ENCODE measurements around the gene TMEM225B. TPM values are rescaled to one million over a fixed set of nuclear protein-coding genes. Genes with fewer than 3 reads are reported as not detected.

Gene TMEM225B
- total RNA-seq, 1 donor from 2014 or later = 0.52 TPM

DNA sequence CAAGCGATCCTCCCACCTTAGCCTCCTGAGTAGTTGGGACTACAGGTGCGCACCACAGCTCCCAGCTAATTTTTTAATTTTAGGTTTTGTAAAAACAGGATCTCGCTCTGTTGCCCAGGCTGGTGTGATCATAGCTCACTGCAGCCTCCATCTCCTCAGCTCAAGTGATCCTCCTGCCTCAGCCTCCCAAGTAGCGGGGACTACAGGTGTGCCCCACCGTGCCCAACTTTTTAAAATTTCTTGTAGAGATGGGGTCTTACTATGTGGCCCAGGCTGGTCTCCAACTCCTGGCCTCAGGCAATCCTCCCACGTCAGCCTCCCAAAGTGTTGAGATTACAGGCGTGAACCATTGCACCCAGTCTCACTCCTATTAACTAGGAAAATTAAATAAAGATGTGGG, 7.5 kb downstream of the TMEM225B start:
- H3K27me3 ChIP-seq (ENCODE audit: control insufficient read depth in 3 of 3, insufficient read depth in 3 of 3, low read length in 3 of 3) = no peaks in the 10 kb centered on the region
- H3K36me3 ChIP-seq (ENCODE audit: control insufficient read depth in 3 of 3, insufficient read depth in 3 of 3, low read length in 3 of 3) = no peaks in the 10 kb centered on the region
- no peak overlapping the region for H3K27ac ChIP-seq (ENCODE audit: low read depth, low read length)
- no peak overlapping the region for H3K4me3 ChIP-seq (ENCODE audit: low read length in 3 of 3)
- H3K9me3 ChIP-seq (ENCODE audit: control insufficient read depth in 3 of 3, low read length in 3 of 3) = no peaks in the 10 kb centered on the region
- no peak overlapping the region for H3K9ac ChIP-seq (ENCODE audit: low read depth in 1 of 3, low read length in 3 of 3)
- no peaks in the 10 kb centered on the region for H3K4me1 ChIP-seq (ENCODE audit: control insufficient read depth in 3 of 3, insufficient read depth in 3 of 3, low read length in 3 of 3)

DNA sequence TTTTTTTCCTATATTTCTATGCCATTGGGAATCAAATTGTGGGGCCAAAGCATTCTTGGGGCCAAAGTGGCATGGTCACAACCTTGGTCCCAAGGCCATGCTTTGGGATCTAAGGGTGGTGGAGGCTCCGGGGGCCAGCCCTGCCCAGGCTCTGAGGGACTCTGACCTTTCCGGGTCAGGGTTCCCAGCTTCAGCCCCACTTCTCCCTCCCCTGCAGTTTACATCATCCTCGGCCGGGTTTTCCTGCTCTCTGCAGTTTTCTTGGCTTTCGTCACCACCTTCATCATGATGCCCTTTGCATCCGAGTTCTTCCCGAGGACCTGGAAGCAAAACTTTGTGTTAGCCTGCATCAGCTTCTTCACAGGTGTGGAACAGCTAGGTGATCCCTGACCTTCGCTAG, 8.5 kb downstream of the TMEM225B start:
- Histone ChIP-seq H3K27ac (ENCODE audit: low read depth, low read length) (no peak overlapping the region), H3K9ac (ENCODE audit: low read depth in 1 of 3, low read length in 3 of 3) (no peak overlapping the region), H3K4me1 (ENCODE audit: control insufficient read depth in 3 of 3, insufficient read depth in 3 of 3, low read length in 3 of 3) (no peaks in the 10 kb centered on the region), H3K27me3 (ENCODE audit: control insufficient read depth in 3 of 3, insufficient read depth in 3 of 3, low read length in 3 of 3) (no peaks in the 10 kb centered on the region), H3K9me3 (ENCODE audit: control insufficient read depth in 3 of 3, low read length in 3 of 3) (no peaks in the 10 kb centered on the region), H3K4me3 (ENCODE audit: low read length in 3 of 3) (no peak overlapping the region), H3K36me3 (ENCODE audit: control insufficient read depth in 3 of 3, insufficient read depth in 3 of 3, low read length in 3 of 3) (no peaks in the 10 kb centered on the region)

DNA sequence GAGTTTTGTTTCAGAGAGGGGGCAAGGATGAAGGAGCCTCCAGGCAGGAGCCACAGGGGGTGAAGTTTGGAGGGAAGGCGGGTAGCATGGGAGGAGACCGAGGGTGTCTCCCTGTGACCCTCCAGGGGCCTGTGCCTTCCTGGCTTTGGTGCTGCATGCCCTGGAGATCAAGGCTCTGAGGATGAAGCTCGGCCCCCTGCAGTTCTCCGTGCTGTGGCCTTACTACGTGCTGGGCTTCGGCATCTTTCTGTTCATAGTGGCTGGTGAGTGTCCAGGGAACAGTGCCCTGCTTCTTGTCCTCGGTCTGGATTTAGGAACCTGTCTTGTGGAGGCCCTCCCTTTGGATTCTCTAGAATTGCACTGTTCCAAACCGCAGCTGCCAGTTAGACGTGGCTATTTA, 9.5 kb downstream of the TMEM225B start:
- Histone ChIP-seq H3K27me3 (ENCODE audit: control insufficient read depth in 3 of 3, insufficient read depth in 3 of 3, low read length in 3 of 3) (no peaks in the 10 kb centered on the region), H3K4me1 (ENCODE audit: control insufficient read depth in 3 of 3, insufficient read depth in 3 of 3, low read length in 3 of 3) (no peaks in the 10 kb centered on the region), H3K4me3 (ENCODE audit: low read length in 3 of 3) (no peak overlapping the region), H3K36me3 (ENCODE audit: control insufficient read depth in 3 of 3, insufficient read depth in 3 of 3, low read length in 3 of 3) (no peaks in the 10 kb centered on the region), H3K9me3 (ENCODE audit: control insufficient read depth in 3 of 3, low read length in 3 of 3) (no peaks in the 10 kb centered on the region), H3K27ac (ENCODE audit: low read depth, low read length) (no peak overlapping the region), H3K9ac (ENCODE audit: low read depth in 1 of 3, low read length in 3 of 3) (no peak overlapping the region)

DNA sequence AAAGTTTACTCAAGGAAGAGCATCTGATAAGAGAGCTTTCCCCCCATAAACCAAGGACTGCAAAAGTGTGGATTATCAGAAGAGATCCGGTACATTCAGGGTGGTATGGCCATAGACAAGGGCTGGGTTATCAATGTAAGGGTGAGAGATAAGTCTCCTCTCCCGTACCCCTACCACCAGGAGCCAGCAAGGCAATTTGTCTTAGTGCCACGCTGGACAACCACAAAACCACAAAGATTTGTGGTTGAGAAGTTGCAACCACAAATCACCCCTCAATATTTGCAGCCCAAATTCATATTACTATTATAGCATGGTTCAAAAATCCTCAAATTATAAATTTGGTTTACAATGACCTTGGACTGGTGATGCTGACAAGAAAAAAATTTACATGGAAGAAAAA, 16.4 kb downstream of the TMEM225B start:
- Histone ChIP-seq H3K36me3 (ENCODE audit: control insufficient read depth in 3 of 3, insufficient read depth in 3 of 3, low read length in 3 of 3) (peaks cover 6 to 12% (median 10%) of the 10 kb centered on the region in 3 donors), H3K9ac (ENCODE audit: low read depth in 1 of 3, low read length in 3 of 3) (no peak overlapping the region), H3K27me3 (ENCODE audit: control insufficient read depth in 3 of 3, insufficient read depth in 3 of 3, low read length in 3 of 3) (no peaks in the 10 kb centered on the region), H3K27ac (ENCODE audit: low read depth, low read length) (no peak overlapping the region), H3K9me3 (ENCODE audit: control insufficient read depth in 3 of 3, low read length in 3 of 3) (no peaks in the 10 kb centered on the region), H3K4me1 (ENCODE audit: control insufficient read depth in 3 of 3, insufficient read depth in 3 of 3, low read length in 3 of 3) (peaks cover 9 to 16% (median 11%) of the 10 kb centered on the region in 3 donors), H3K4me3 (ENCODE audit: low read length in 3 of 3) (no peak overlapping the region)

DNA sequence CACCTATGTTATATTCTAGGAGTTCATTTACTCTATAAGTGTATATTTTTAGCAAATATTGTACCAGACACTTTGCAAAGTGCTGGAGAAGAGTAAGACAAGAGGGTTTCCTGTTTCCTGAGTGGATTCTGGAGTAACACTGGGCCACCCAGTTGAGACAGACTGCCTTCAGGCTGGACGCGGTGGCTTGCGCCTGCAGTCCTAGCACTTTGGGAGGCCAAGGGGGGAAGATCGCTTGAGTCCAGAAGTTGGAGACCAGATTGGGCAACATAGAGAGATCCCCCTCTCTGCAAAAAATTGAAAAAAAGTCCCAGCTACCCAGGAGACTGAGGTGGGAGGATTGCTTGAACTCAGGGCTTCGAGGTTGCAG, 17.9 kb downstream of the TMEM225B start:
- Histone ChIP-seq H3K9ac (ENCODE audit: low read depth in 1 of 3, low read length in 3 of 3) (peak overlapping the region in 2 of 3 donors; percentile 91 to 98), H3K4me1 (ENCODE audit: control insufficient read depth in 3 of 3, insufficient read depth in 3 of 3, low read length in 3 of 3) (peaks cover 9 to 16% (median 11%) of the 10 kb centered on the region in 3 donors), H3K36me3 (ENCODE audit: control insufficient read depth in 3 of 3, insufficient read depth in 3 of 3, low read length in 3 of 3) (peaks cover 19 to 26% (median 25%) of the 10 kb centered on the region in 3 donors), H3K27me3 (ENCODE audit: control insufficient read depth in 3 of 3, insufficient read depth in 3 of 3, low read length in 3 of 3) (no peaks in the 10 kb centered on the region), H3K9me3 (ENCODE audit: control insufficient read depth in 3 of 3, low read length in 3 of 3) (no peaks in the 10 kb centered on the region), H3K27ac (ENCODE audit: low read depth, low read length) (peak overlapping the region; percentile 80), H3K4me3 (ENCODE audit: low read length in 3 of 3) (peak overlapping the region; percentile 100)

DNA sequence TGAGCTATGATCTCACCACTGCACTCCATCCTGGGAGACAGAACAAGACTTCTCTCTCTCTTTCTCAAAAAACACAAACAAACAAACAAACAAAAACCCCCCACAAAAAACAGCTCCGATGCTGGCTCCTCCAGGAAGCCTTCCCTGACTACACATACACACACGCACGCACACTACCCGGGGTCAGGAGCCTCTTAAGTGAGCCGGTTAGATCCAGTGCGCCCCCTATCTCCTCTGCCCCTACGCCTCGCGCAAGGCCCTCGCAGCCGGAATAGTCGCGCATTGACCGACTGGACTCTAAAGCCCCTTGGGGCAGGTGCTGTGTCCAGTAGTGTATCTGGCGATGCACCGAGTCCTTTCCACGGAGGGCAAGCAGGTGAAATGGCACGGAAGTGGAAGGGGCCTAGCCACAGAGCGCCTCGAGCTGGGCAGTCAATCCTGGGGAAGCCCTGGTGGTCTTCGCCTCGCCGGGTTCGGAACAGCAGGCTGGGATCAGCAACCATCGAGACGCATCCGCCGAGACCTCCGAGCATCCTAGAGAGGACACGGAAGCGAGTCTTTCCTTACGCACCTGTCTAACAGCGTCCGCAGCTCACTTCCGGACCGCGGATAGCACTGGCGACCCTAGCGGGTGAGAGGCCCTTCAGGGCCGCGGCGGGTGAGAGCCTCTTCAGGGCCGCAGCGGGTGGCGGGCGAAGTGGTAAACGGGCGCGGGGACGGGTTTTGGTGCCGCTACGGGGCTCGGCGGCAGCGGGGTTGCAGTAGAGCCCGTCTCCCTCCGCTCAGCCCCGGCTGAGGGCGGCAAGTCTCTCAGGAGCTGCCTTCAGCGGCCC, 18.5 kb downstream of the TMEM225B start, which contains the start of gene ZSCAN25:
Gene ZSCAN25 (plus strand): TSS at position 588 of the 833 bp plus-strand sequence. CDS start 2,661 bp downstream, outside the sequence.
- H3K36me3 ChIP-seq (ENCODE audit: control insufficient read depth in 3 of 3, insufficient read depth in 3 of 3, low read length in 3 of 3) = peaks cover 24 to 32% (median 31%) of the 10 kb centered on the region in 3 donors
- H3K9me3 ChIP-seq (ENCODE audit: control insufficient read depth in 3 of 3, low read length in 3 of 3) = no peaks in the 10 kb centered on the region
- peaks cover 9 to 16% (median 11%) of the 10 kb centered on the region in 3 donors for H3K4me1 ChIP-seq (ENCODE audit: control insufficient read depth in 3 of 3, insufficient read depth in 3 of 3, low read length in 3 of 3)
- no peaks in the 10 kb centered on the region for H3K27me3 ChIP-seq (ENCODE audit: control insufficient read depth in 3 of 3, insufficient read depth in 3 of 3, low read length in 3 of 3)
- peak within 1 kb of the TSS; percentile 91 to 99 (median 98) for H3K9ac ChIP-seq (ENCODE audit: low read depth in 1 of 3, low read length in 3 of 3)
- peak within 1 kb of the TSS; percentile 80 for H3K27ac ChIP-seq (ENCODE audit: low read depth, low read length)
- H3K4me3 ChIP-seq (ENCODE audit: low read length in 3 of 3) = peak within 1 kb of the TSS; percentile 100

DNA sequence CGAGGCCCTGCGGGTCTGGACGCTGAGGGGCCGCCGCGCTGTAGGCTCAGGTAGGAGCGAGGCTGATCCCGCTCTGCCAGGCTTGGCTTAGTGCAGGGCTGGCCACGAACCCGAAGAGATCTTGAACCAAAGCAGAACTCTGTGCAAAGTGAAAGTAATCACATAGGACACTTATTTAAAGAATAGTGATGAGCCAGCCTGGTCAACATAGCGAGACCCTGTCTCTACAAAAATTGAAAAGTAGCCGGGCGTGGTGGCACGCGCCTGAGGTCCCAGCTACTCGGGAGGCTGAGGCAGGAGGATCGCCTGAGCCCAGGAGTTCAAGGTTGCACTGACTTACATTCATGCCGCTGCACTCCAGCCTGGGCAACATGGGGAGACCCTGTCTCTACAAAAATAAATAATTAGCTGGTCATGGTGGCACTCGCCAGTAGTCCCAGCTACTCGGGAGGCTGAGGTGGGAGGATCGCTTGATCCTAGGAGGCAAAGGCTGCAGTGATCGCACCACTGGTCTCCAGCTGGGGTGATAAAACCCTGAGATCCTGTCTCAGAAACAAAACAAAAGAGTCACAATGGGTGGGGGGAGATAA, 19.2 kb downstream of the TMEM225B start:
- Histone ChIP-seq H3K9me3 (ENCODE audit: control insufficient read depth in 3 of 3, low read length in 3 of 3) (no peaks in the 10 kb centered on the region), H3K4me3 (ENCODE audit: low read length in 3 of 3) (peak overlapping the region; percentile 100), H3K27ac (ENCODE audit: low read depth, low read length) (peak overlapping the region; percentile 80), H3K4me1 (ENCODE audit: control insufficient read depth in 3 of 3, insufficient read depth in 3 of 3, low read length in 3 of 3) (peaks cover 9 to 16% (median 11%) of the 10 kb centered on the region in 3 donors), H3K27me3 (ENCODE audit: control insufficient read depth in 3 of 3, insufficient read depth in 3 of 3, low read length in 3 of 3) (no peaks in the 10 kb centered on the region), H3K36me3 (ENCODE audit: control insufficient read depth in 3 of 3, insufficient read depth in 3 of 3, low read length in 3 of 3) (peaks cover 29 to 40% (median 38%) of the 10 kb centered on the region in 3 donors), H3K9ac (ENCODE audit: low read depth in 1 of 3, low read length in 3 of 3) (peak overlapping the region; percentile 91 to 99 (median 98))

DNA sequence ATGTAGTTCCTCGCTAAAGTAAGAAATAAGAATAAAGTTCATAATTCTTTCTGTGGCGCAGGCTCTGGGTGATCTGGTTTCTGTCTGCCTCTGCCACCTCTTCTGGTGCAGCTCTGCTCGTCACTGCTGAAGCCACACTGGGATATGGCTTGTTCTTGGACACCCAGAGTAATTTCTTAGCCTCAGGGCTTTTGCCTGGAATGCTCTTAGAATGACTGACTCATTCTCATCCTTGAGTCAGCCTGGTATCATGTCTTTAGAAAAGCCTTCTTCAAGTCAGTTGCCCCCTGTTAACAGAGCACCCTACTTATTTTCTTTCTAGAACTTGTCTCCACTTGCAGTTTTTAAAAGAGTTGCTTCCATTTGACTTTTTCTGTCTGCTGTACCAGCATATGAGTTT, 20.7 kb downstream of the TMEM225B start:
- Histone ChIP-seq H3K27me3 (ENCODE audit: control insufficient read depth in 3 of 3, insufficient read depth in 3 of 3, low read length in 3 of 3) (no peaks in the 10 kb centered on the region), H3K27ac (ENCODE audit: low read depth, low read length) (no peak overlapping the region), H3K36me3 (ENCODE audit: control insufficient read depth in 3 of 3, insufficient read depth in 3 of 3, low read length in 3 of 3) (peaks cover 42 to 54% (median 50%) of the 10 kb centered on the region in 3 donors), H3K4me1 (ENCODE audit: control insufficient read depth in 3 of 3, insufficient read depth in 3 of 3, low read length in 3 of 3) (peaks cover 9 to 16% (median 11%) of the 10 kb centered on the region in 3 donors), H3K4me3 (ENCODE audit: low read length in 3 of 3) (no peak overlapping the region), H3K9ac (ENCODE audit: low read depth in 1 of 3, low read length in 3 of 3) (no peak overlapping the region), H3K9me3 (ENCODE audit: control insufficient read depth in 3 of 3, low read length in 3 of 3) (no peaks in the 10 kb centered on the region)

DNA sequence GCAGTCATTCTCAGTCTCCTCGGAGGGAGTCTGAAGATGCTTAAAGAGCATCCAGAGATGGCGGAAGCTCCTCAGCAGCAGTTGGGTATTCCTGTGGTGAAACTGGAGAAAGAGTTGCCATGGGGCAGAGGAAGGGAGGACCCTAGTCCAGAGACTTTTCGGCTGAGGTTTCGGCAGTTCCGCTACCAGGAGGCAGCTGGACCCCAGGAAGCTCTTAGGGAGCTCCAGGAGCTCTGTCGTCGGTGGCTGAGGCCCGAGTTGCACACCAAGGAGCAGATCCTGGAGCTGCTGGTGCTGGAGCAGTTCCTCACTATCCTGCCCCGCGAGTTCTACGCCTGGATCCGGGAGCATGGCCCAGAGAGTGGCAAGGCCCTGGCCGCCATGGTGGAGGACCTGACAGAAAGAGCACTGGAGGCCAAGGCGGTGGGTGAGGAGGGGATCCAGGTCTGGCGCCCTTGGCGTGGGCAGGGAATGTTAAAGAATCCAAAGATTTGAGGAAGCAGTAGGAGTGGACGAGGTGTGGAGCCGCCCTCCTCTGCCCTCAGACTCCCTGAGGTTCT, 21.6 kb downstream of the TMEM225B start:
- Histone ChIP-seq H3K4me1 (ENCODE audit: control insufficient read depth in 3 of 3, insufficient read depth in 3 of 3, low read length in 3 of 3) (peaks cover 9 to 16% (median 11%) of the 10 kb centered on the region in 3 donors), H3K36me3 (ENCODE audit: control insufficient read depth in 3 of 3, insufficient read depth in 3 of 3, low read length in 3 of 3) (peaks cover 51 to 63% (median 59%) of the 10 kb centered on the region in 3 donors), H3K27me3 (ENCODE audit: control insufficient read depth in 3 of 3, insufficient read depth in 3 of 3, low read length in 3 of 3) (no peaks in the 10 kb centered on the region), H3K27ac (ENCODE audit: low read depth, low read length) (no peak overlapping the region), H3K9ac (ENCODE audit: low read depth in 1 of 3, low read length in 3 of 3) (no peak overlapping the region), H3K4me3 (ENCODE audit: low read length in 3 of 3) (no peak overlapping the region), H3K9me3 (ENCODE audit: control insufficient read depth in 3 of 3, low read length in 3 of 3) (no peaks in the 10 kb centered on the region)

DNA sequence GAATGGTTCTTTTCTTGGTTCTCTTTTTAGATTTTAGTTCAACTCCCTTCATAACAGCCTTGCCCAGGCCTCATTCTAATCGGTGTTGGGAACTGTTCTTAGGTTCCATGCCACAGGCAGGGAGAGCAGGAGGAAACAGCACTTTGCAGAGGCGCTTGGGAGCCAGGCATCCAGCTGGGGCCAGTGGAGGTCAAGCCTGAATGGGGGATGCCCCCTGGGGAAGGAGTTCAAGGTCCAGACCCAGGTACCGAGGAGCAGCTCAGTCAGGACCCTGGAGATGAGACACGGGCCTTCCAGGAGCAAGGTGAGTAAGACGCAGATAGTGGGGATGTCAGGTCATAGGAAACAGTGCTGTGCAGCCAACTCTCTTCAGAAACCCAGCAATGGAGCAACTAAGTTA, 23.2 kb downstream of the TMEM225B start:
- Histone ChIP-seq H3K9me3 (ENCODE audit: control insufficient read depth in 3 of 3, low read length in 3 of 3) (no peaks in the 10 kb centered on the region), H3K36me3 (ENCODE audit: control insufficient read depth in 3 of 3, insufficient read depth in 3 of 3, low read length in 3 of 3) (peaks cover 66 to 79% (median 75%) of the 10 kb centered on the region in 3 donors), H3K9ac (ENCODE audit: low read depth in 1 of 3, low read length in 3 of 3) (no peak overlapping the region), H3K27ac (ENCODE audit: low read depth, low read length) (no peak overlapping the region), H3K4me1 (ENCODE audit: control insufficient read depth in 3 of 3, insufficient read depth in 3 of 3, low read length in 3 of 3) (peaks cover 9 to 13% (median 11%) of the 10 kb centered on the region in 3 donors), H3K27me3 (ENCODE audit: control insufficient read depth in 3 of 3, insufficient read depth in 3 of 3, low read length in 3 of 3) (no peaks in the 10 kb centered on the region), H3K4me3 (ENCODE audit: low read length in 3 of 3) (no peak overlapping the region)
